Liver (tissue), 3 donors: ENCODE measurements around the gene THAP3.

Experiments
- CTCF ChIP-seq: fragments of 150-350 bp; IDR thresholded peaks from 2 replicates; pipeline ENCODE4 v1.5.1; 2017; ENCODE audit warnings: improper control_type of control experiment, low read depth, low read length; ENCODE audit not compliant: missing input control
- JUND ChIP-seq, 2 donors: IDR thresholded peaks; 2 replicates each; pipeline ENCODE4 v1.6.1; 2016; ENCODE audit warnings: antibody characterized with exemption in 2 of 2
- MAX ChIP-seq: IDR thresholded peaks from 2 replicates; pipeline ENCODE4 v1.6.1; 2016; ENCODE audit warnings: antibody characterized with exemption
- RAD21 ChIP-seq, 2 donors: IDR thresholded peaks; 2 replicates each; pipeline ENCODE4 v1.6.1; 2016; ENCODE audit warnings: antibody characterized with exemption in 2 of 2, mild to moderate bottlenecking in 2 of 2
- RXRA ChIP-seq, 2 donors: IDR thresholded peaks; 2 replicates each; pipeline ENCODE4 v1.6.1; 2017 to 2018; ENCODE audit warnings: antibody characterized with exemption in 2 of 2, mild to moderate bottlenecking in 1 of 2
- TAF1 ChIP-seq: conservative IDR thresholded peaks from 2 replicates; pipeline ENCODE4 v1.6.1; 2016; ENCODE audit warnings: antibody characterized with exemption, mild to moderate bottlenecking
- donor health status: healthy.
- donor health status: healthy.

- TF ChIP-seq JUND (IDR thresholded peaks at IDR 0.05) (no peak), RXRA (IDR thresholded peaks at IDR 0.05) (no peak), CTCF (no peak), RAD21 (IDR thresholded peaks at IDR 0.05) (no peak), MAX (no peak), TAF1 (no peak)
Measured at GRCh38 chr1:6675941-6676340, 51.3 kb downstream of the THAP3 start.
